NCI-H82 (cell line): ENCODE measurements around the gene LHFPL6.

ENCODE experiments used
- DNase-seq: peaks from one replicate; lab custom pipeline; 2025; lab: John Stamatoyannopoulos, UW

LHFPL6 gene

DNA sequence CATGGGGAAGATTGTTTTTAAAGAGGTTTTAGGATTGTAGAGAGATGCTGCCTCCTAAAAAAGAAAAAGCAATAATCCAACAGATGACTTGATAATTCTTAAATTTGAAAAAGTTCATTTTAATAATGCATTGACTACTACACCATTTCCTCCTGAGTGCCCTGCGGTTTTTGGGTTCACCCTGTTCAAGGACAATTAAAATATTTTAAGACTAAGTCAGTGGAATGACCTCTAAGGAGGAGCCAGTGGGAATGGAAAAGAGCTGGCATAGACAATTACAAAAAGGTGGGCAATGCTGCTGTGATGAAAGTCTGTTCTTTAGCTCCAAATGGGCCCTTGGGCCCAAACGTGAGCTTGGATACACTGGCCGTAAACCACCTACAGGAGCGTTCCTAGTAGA, 217.8 kb downstream of the LHFPL6 start:
- DNase-seq = no peak

DNA sequence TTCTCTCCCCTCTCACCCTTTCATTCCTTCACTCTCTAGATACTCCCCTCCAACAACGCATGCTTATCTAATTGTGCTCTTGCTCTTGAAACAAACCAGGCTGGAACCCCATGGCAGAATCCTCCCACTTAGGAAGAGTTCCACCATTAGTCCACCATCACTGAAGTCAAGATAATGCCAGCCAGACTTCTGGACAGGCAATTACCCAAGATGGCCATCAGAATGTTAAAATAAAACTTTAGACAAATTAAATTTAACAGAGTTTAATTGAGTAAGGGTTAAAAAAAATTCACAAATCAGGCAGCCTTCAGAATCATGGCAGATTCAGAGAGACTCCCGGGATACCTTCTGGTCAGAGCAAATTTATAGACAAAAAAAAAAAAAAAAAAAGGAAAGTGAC, 221.5 kb downstream of the LHFPL6 start:
- no peak for DNase-seq

DNA sequence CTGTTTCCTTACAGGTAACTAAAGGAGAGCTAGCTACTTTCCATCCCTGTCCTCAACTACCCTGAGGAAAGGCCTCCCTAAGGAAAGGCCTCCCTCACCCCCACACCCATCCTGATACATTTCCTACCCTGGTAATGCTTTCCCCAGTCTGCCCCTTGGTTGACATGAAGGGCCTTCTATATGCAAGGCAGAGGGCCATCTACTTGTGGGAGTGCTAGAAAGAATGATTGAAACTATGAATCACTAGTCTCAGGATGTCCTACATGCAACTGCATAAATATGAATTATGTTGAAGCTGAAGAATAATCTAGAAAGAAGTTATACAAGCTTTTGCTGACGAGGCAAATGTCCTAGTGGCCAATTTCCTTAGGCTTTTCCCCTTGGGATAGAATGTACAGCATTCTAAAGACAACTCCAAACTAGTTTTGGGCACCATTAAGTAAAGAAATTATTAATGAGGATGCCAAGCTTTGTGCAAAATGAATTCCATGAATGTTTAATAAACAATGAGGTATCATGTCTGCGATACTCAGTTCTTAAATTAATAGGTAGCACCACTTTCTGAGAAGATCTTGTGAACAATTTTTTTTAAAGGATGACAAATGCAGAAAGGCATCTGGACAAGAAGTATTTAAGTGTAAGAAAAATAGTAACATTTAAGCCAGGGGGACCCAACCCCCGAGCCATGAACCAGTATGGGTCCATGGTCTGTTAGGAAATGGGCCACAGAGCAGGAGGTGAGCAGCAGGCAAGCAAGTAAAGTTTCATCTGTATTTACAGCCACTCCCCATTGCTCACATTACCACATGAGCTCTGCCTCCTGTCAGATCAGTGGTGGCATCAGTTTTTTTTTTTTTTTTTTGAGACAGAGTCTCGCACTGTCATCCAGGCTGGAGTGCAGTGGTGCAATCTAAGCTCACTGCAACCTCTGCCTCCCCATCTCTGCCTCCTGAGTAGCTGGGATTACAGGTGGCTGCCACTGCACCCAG, 223.0 kb downstream of the LHFPL6 start:
- no peak for DNase-seq

DNA sequence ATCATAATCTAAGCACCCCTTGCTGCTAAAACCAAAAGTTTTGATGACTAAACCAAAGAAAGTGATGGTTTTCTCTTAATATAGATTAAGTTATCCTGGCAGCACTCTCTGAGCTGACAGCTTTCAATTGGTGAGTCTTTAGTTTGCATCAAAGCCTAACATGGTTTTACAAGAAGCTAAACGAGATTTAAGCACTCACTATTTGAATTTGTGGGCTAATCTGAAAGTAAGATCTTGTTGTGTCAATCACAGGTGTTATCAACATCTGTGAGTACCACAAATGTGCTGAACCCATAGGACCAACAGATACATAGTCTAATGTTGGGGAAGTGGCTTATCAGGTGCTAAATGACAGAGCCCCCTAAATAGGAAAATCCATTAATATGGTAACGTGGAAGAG, 223.9 kb downstream of the LHFPL6 start:
- peak; percentile 40 for DNase-seq

DNA sequence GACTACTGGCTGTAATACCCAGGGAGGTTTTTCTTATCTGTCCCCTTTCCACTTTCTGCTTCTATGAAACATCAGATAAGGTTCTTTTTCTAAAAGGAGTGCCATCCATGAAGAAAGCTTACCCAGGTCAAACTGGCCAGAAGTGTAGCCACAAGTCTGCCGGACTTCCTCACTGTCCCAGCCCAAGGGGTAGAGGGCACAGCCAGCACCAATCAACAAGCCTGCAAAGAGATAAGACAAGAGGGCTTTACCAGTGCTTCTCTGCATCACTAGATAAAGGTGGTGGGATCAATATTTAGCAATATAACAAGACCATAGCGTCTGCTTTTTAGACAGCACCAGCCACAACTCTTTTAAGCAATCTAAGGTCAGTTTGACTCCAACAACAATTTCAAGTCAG, 224.7 kb downstream of the LHFPL6 start:
- DNase-seq = no peak

DNA sequence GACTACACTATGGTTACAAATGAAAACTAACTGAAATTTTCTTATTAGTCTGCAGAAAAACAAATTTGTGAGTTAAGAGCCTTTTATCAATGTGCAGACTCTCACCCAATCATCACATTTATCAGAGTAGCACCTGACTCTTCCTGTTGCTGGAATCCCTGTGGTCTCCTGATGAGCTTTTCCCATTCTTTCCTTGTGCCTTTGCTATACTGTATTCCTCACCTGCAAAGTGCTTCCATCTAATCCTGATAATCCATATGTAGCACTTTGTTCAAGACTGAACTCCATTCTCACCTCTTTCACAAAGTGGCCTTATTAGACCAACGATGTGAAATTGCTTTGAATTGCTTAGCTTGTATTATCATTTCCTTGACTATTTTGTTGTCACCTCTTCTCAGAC, 225.3 kb downstream of the LHFPL6 start:
- no peak for DNase-seq

DNA sequence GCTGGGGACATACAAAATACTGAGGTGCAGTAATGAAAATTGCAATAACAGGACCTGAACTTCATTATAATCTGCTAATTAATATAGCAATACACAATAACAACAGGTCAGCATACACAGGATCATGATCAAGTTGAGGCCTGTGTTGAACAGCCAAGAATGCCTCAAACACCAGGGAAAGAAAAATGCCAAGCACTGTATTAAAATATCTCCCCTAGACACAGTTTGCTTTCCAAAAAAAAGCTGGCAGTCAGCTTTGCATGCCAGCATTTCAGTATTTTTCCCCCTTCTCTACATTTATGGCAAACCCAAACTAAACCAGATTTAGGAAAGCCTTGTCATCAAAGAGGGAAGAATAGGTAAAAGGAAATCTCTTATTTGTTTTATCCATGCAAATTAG, 226.9 kb downstream of the LHFPL6 start:
- no peak for DNase-seq

DNA sequence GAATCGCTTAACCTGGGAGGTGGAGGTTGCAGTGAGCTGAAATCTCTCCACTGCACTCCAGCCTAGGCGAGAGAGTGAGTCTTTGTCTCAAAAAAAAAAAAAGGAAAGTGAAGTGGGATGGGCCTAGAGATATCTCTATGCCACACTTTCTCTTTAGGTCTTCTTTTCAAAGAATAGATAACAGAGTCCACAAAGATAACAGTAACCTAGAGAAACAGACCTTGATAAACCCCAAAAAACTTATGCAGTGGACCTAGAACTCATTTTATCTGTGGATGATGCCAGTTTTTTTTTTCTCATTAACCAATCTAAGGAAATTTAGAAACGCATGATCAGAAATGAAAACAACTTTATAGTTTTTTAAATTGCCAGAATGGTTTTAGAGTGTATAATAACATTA, 227.4 kb downstream of the LHFPL6 start:
- no peak for DNase-seq

DNA sequence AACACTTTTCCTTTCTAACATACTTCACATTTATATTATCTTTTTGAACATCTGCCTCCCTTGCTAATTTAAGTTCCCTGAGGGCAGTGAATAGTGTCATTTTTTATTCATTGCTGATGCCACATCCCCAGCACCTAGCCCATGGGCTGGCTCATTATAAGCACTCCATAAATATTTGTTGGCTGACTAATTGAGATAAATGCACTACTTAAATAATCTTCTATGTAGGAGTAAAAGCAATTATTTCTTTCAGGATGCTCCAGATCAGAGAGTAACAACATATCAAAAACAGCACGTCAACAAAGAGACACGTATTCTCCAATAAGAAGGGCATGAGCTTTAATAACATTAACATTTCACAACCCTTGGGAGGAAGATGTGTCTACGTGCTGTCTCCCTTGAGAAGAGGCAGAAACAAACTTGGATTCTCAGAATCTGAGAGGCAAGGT, 228.2 kb downstream of the LHFPL6 start:
- no peak for DNase-seq

DNA sequence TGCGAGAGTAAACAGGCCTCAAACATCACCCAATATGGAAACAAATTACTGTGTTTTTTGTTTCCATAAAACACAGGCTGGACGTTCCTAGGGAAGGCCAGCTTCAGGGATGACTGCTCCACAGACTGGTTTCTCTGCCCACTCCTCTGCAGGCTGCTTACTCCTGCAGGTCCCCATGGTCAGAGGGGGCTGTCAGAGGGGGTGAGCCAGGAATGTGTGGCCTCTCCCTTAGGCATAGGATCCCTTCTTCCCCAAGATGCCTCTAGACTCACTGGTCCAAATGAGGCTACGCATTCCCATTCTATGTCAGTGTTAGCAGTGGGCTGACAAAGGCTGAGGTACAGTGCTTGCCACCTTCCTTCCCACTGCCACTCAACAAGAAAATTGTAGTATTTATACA, 229.8 kb downstream of the LHFPL6 start:
- no peak for DNase-seq

DNA sequence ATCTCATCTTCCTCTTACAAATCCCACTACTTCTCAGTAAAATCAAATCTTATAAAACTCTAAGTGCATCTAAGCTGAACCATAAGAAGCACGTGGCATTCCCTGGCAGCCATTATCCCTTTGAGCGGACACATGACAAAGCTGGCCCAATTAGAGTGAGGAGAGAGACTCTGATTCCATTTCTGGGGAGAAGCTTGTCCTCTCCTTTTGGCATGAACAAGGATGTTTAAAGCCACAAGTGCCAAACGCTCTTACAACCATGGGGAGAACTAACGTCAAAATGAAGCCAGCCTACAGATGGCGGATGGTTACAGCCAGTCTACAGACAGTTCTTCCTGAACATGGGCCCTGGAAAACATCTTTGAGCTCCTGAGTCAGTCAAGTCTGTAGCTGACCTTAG, 231.3 kb downstream of the LHFPL6 start:
- DNase-seq = no peak

DNA sequence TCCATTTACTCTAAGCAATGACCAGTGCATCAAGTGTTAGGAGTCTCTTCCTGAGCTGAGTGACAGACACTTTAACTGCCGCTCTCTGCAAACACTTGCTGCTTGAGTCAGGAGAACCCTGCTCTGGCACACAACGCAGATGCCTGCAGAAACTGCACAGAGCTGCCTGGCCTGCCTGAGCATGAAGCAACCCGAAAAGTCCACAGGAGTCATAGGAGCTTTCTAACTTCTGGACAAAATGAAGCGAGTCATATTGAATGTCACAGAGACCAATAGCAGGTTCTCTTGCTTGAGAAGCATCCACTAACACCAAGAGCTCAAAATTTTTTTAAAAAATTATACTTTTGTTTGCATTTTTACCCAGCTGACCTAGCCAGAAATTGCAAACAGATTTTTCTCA, 232.4 kb downstream of the LHFPL6 start:
- no peak for DNase-seq

DNA sequence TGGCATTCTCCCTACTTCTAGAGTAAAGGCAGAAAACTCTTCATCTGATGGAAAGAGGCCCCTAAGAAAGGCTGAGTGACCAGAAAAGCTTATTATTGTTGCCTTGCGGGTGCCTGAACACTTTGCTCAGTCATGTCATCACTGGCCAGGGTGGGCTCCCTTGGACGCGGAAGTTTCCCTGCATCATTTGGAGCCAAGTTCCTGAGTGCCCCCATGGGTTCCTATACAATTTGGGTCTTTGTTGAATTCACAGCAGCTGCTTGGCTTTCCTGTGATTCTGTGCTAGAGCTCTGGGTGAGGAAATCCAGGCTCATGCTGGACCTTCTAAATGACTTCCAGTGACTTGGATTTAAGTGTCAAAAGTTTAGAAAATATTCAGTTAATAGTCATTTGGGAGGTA, 232.9 kb downstream of the LHFPL6 start:
- DNase-seq = no peak

DNA sequence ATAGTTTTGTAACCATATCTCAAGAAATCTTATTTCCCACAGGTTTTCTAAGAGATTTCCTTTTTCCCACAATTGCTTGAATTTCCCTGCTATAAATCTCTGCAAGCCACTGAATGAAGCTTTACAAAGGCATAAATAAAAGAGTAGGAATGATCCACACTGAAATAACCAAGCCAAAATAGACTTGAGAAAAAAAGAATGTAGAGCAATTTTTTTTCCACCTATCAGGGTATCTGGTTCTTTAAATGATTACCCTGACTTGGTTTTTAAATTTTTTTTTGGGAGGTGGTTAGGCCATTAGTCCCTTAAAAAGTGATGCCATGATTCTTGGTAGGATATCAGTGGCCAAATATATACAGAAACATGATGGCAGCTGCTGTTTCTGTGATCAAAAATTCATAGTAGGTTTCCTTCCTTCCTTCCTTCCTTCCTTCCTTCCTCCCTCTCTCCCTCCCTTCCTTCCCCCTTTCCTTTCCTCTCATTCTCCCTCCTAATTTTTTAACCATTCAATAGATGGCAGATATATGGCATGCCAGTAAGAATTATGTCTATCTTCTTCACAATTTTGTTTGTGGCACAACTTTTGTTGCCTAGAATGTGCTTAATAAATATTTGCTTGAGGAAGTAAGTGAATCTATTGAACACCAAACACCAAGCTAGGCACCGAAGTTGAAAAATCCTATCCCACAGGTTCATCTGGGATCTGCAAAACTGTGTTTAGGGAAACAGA, 233.7 kb downstream of the LHFPL6 start:
- no peak for DNase-seq

DNA sequence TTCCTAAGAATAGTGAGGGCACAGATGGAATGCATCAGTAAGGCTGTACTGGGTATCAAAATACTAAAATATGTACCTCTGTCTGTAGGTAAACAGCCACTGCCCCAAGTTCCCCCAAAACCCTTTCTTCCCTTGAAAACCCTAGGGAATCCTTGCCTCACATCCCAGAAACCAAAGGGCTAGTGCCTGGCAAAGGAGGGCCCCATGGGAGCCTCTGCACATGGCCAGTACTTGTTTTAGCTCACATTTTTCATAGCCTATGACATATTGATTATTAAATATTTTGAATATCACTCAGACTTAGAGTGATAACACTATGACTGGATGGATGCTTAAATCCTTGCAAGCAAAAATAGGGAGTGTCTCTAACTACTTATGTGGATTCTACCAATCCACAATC, 237.1 kb downstream of the LHFPL6 start:
- DNase-seq = no peak

DNA sequence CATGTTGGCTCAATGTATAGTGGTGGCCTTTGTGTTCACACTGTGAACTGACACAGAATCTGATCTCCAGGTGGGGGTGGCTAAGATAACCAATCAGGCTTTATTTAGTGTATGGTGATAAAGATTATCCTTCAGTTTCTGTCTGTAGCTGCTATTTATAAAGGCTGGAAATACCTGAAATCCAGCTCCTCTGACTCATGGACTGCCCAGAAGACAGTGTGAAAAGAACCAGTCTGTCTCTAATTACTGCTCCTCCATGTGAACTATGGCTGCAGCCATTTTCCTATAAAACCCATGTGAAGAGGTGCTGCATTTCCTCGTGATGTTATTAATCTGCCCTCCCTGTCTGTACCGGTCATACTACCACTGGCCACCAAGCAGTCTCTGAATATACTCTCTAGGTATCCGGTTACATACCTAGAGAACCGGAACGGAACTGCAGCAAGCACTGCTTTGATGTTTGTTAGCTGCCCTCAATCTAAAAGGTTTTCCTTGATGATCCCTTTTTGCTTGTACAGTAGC, 238.0 kb downstream of the LHFPL6 start:
- peak; percentile 22 for DNase-seq

DNA sequence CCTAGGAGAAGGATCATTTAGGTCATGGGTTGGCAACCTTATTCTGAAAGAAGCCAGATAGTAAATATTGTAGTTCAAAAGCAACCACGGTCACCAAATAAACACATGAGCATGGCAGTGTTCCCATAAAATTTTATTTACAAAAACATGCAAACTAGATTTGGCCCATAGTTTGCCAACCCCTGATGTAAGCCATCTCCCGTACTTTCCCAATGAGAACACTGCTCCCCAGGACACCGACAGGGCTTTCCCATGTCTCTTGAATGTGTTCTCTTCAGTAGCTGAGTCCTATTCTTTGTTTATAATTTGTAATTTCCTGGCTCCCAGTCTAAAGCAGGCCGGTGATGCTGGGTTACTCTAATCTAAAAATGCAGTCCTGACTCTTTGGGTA, 239.6 kb downstream of the LHFPL6 start:
- DNase-seq = no peak

DNA sequence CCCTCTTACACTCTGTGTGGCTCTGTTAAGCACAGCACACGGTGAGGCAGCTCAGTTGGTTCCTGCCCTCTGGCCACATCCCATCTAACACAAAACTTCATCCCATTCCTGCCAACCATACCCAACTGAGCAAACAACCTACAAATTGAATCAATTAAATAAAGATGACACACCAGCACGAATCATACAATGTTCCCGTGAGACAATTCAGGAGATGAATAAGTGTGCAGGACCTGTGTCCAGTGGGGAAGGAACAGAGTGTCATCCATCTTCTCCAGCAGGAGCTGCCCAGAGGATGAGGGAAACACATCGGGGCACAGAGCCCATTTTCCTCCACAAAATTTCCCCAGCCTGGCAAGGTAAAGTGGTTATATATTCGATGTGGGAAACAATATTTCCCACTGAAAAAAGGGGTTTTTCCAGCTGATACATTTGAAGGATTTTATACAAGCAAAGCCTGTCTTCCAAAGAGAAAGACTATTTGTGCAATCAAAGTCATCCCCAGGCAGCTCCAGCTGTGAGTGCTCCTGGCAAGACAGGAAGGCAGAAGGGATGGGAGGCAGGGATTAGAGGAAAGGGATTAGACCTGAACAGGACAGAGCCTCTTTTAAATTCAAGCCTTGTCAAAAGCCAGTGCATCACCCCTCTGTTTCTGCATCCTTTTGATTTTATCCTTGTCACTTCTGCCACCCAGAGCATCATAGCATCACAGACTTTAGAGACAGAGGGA, 240.2 kb downstream of the LHFPL6 start:
- peak; percentile 82 for DNase-seq

DNA sequence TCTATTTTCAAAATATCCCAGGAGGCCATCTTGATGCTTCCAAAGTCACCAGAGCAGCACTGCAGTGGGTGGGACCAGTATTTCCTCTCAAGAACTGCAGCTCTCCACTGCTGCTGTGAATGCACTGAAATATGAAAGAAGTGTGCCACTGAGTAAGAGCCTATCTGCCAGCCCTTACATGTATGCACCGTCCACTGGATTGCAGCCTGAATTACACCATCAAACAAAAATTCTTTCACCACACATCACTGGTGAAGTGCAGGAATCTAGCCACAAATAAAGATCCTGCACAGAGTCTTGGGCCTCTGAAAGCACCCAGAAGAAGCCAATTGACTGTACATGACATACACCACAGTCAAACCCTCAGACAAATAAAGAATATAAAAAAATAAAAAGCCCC, 249.0 kb downstream of the LHFPL6 start:
- no peak for DNase-seq

DNA sequence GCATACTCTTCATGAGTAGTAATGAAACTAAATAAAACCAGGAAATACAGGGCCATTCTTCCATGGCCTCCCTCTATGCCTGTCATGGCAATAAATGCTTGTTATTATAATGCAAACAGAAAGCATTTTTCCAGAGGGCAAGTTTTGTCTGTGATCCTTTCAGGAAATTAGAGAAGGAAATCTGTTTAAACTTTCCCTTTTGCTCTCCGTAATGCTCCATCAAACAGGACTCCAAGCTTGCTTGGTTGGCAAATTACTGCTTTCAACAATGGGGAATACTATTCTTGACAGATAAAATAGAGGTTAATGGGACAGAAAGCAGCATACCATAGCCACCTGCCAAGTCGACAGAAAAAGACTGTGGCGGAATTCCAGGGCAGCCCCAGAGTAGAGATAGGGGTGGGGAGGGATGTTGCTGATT, 252.5 kb downstream of the LHFPL6 start:
- DNase-seq = no peak

DNA sequence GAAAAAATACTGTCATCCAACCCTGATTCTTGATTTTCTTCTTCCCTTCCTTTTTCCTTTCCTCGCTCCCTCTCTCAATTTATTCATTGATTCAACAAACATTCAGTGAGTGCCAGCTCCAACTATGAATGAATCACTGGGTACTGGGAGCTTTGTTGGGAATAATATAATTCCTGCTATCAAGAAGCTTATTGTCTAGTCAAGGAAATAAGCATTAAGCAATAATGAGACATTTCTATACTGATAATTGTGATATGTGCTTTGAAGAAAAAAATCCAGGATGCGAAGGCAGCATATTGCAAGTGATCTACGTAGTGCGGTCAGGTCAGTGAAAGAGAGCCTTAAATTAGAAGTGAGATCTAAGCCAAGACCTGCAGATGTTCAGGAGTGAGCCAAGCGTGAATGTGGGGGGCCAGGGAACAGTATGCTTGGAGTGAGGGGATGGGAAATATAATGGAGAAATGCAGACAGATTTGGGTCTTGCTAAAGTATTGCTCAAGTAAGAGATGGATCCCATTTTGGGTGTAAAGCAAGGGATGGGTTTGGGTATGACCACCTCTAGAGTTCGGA, 253.5 kb downstream of the LHFPL6 start:
- DNase-seq = no peak
